Nephron (organoid): Measurements from ENCODE around the gene INTS11.

Experiments
- H3K27ac Mint-ChIP-seq, 3 experiments: 2 replicates each; pipeline ENCODE4 v1.8.0; 2020; ENCODE audit warnings: mixed read lengths in 3 of 3, mild to moderate bottlenecking in 2 of 3, moderate library complexity in 1 of 3
- H3K27me3 Mint-ChIP-seq: 2 replicates; pipeline ENCODE4 v1.8.0; 2021; ENCODE audit warnings: low read depth, mild to moderate bottlenecking, moderate library complexity, mixed read lengths
- H3K36me3 Mint-ChIP-seq: 2 replicates; pipeline ENCODE4 v1.8.0; 2020; ENCODE audit warnings: low read depth, mixed read lengths
- H3K4me1 Mint-ChIP-seq: 2 replicates; pipeline ENCODE4 v1.8.0; 2020; ENCODE audit warnings: mixed read lengths
- H3K4me3 Mint-ChIP-seq, 3 experiments: 2 replicates each; pipeline ENCODE4 v1.8.0; 2020; ENCODE audit warnings: mild to moderate bottlenecking in 3 of 3, mixed read lengths in 3 of 3, moderate library complexity in 2 of 3
- H3K9me3 Mint-ChIP-seq: 2 replicates; pipeline ENCODE4 v1.8.0; 2020; ENCODE audit warnings: mixed read lengths
- TF ChIP-seq, protein P1 (sequence below), 3 experiments: fragments of 200-600 bp; sonication (generic); IDR thresholded peaks; one replicate each; pipeline ENCODE4 v1.5.0; 2021; ENCODE audit warnings: antibody characterized with exemption in 3 of 3; ENCODE audit not compliant: unreplicated experiment in 3 of 3

INTS11 gene

DNA sequence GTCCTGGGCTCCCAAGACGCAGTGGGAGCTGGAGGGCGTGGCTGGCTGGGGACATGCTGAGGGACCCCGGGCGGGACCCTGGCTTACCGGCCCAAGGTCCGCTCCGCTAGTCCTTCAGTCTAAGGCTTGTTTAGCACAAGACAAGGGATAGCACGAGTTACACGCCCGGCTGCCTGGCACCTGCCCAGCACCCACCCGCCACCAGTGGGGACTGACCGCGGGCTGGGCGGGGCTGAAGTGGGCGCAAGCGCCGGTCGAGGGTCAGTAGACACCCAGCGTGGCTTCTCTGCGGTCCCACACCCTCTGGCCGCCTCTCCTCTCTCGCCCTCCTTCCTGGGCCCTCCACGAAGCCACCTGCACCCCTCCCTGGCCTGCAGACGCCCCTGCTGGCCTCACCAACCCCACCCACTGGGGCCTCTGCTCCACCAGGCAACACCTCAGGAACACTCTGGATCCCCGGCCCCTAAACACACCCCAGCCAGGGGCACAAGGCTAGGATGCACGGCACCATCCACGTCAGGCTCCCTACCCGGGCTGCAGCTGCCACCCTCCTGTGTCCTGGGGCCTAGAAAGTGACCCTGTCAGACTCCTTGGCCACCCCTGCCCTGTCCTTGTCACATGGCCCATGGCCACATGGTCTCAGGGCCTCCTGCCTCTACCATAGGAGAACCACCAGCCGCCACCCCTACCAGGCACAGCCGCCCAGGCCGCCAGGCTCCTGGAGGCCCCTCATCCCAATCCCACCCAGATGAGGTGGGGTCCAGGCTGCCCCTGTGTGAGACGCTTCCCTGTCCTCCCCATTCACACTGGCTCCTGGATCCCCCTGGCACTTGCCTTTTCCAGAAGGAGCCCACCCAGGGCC, 12.7 kb upstream of the INTS11 start:
- H3K36me3 Mint-ChIP-seq: peaks cover 10% of the 10 kb centered on the region
- H3K4me1 Mint-ChIP-seq: no peaks in the 10 kb centered on the region
- no peaks in the 10 kb centered on the region for H3K27me3 Mint-ChIP-seq
- H3K9me3 Mint-ChIP-seq: no peaks in the 10 kb centered on the region
- no peak overlapping the region for H3K4me3 Mint-ChIP-seq
- TF ChIP-seq, protein P1, sequence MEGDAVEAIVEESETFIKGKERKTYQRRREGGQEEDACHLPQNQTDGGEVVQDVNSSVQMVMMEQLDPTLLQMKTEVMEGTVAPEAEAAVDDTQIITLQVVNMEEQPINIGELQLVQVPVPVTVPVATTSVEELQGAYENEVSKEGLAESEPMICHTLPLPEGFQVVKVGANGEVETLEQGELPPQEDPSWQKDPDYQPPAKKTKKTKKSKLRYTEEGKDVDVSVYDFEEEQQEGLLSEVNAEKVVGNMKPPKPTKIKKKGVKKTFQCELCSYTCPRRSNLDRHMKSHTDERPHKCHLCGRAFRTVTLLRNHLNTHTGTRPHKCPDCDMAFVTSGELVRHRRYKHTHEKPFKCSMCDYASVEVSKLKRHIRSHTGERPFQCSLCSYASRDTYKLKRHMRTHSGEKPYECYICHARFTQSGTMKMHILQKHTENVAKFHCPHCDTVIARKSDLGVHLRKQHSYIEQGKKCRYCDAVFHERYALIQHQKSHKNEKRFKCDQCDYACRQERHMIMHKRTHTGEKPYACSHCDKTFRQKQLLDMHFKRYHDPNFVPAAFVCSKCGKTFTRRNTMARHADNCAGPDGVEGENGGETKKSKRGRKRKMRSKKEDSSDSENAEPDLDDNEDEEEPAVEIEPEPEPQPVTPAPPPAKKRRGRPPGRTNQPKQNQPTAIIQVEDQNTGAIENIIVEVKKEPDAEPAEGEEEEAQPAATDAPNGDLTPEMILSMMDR (IDR thresholded peaks at IDR 0.05; ENCODE audit: unreplicated experiment in 3 of 3): no peak
- no peak overlapping the region for H3K27ac Mint-ChIP-seq

DNA sequence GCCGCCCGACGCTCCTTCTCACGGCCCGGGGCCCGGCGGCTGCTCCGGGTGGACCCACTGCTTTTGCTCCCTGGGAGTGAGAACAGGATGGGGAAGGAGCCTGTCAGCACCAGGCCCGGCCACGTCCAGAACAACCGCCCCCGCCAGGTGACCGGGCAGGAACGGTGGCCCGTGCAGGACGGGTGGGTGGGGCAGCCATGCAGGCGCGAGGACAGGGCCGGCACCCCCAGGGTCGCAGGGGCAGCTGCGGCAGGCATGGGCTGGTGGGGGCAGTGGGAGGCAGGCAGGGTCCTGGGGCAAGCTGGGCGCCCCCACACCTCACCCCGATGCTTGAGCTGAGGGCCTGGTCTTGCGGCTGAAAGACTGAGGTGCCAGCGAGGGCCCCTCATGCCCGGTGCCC, 12.0 kb upstream of the INTS11 start:
- H3K4me1 Mint-ChIP-seq: no peaks in the 10 kb centered on the region

DNA sequence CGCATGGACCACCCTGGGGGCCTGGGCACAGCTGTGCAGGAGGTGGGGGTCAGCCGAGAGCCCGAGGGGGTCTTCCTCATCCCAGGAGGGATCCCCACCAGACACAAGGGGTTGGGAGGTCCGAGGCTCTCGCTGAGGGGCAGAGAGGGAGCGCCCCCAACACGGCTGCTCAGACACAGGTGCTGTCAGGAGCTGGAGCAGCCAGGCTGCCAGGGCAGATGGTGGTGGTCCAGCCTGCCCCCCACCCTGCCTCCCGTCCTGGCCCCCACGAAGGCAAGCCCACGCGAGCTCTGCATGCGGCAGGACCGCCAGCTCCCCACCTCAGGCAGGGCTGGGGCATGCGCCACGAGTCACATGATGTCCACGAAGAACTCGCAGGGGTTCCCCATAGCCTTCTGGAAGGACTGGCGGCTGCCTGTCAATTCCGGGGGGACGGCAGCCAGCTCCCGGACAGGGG, 11.4 kb upstream of the INTS11 start:
- no peaks in the 10 kb centered on the region for H3K27me3 Mint-ChIP-seq
- no peak overlapping the region for H3K27ac Mint-ChIP-seq
- H3K9me3 Mint-ChIP-seq: no peaks in the 10 kb centered on the region
- H3K4me1 Mint-ChIP-seq: no peaks in the 10 kb centered on the region
- H3K36me3 Mint-ChIP-seq: peaks cover 4% of the 10 kb centered on the region
- TF ChIP-seq, protein P1 (IDR thresholded peaks at IDR 0.05; ENCODE audit: unreplicated experiment in 3 of 3): no peak
- no peak overlapping the region for H3K4me3 Mint-ChIP-seq

More for the DNA sequence above, 12.0 kb upstream of the INTS11 start:
- no peak overlapping the region for H3K27ac Mint-ChIP-seq
- H3K9me3 Mint-ChIP-seq: no peaks in the 10 kb centered on the region
- TF ChIP-seq, protein P1 (IDR thresholded peaks at IDR 0.05; ENCODE audit: unreplicated experiment in 3 of 3): no peak
- no peaks in the 10 kb centered on the region for H3K27me3 Mint-ChIP-seq
- no peak overlapping the region for H3K4me3 Mint-ChIP-seq
- H3K36me3 Mint-ChIP-seq: peaks cover 10% of the 10 kb centered on the region

DNA sequence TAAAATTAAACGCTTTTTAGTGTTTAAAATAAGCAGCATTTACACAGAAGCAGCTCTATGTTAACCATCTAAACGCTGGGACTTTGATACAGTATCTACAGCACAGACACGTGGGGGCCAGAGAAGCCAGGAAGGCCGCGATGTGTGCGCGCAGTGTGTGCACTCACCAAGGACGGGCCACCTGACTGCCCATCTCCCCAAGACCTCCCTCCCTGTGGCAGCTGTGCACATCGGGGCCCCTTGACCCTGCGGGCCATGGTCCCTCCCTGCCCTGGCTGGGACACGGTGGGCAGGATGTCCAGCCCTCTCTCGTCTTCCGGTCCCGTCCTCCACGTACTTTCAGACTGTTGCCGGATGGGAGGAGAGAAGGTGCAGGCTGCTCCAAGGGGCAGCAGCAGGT, 10.8 kb upstream of the INTS11 start:
- no peak overlapping the region for H3K4me3 Mint-ChIP-seq
- H3K4me1 Mint-ChIP-seq: no peaks in the 10 kb centered on the region
- H3K27ac Mint-ChIP-seq: no peak overlapping the region
- no peaks in the 10 kb centered on the region for H3K27me3 Mint-ChIP-seq
- TF ChIP-seq, protein P1 (IDR thresholded peaks at IDR 0.05; ENCODE audit: unreplicated experiment in 3 of 3): no peak
- H3K9me3 Mint-ChIP-seq: no peaks in the 10 kb centered on the region
- H3K36me3 Mint-ChIP-seq: no peaks in the 10 kb centered on the region

DNA sequence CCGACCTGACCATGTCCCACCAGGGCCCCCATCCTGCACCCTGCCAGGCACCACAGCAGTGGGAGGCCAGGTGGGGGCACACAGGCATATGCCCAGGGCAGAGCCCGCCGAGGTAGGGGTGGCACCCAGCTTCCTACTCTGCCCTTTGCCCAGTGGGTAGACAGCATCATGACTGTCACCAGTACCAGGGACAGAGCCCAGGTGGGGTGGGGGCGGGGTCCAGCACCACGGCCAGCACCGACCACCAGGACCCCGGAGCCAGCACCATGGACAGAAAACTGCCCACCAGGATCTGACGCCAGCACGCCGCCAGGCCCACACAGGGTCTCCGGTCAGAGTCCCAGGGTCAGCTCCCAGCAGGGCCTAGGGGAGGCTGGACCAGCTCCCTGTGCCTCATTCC, 10.4 kb upstream of the INTS11 start:
- Mint-ChIP-seq H3K4me3 (no peak overlapping the region), H3K36me3 (peaks cover 1% of the 10 kb centered on the region), H3K27me3 (no peaks in the 10 kb centered on the region), H3K9me3 (no peaks in the 10 kb centered on the region), H3K27ac (no peak overlapping the region), H3K4me1 (peaks cover 2% of the 10 kb centered on the region)
- TF ChIP-seq, protein P1 (IDR thresholded peaks at IDR 0.05; ENCODE audit: unreplicated experiment in 3 of 3): no peak
